GM13977 (cell line): ENCODE measurements around the gene NUP188.

Experiments
- DNase-seq: peaks from one replicate; pipeline ENCODE4 v3.0.0; 2012; ENCODE audit warnings: low spot score
- in situ Hi-C: fragments of 300-500 bp; cut with MboI; formaldehyde crosslinking; loops from one replicate; pipeline ENCODE4 v1.12.0; 2022; ENCODE audit warnings: low sequenced_read_pairs, low pct_unique_long_range_greater_than_20kb, mixed read lengths, inconsistent platforms; ENCODE audit not compliant: unreplicated experiment
- TF ChIP-seq, protein P1 (sequence below): IDR thresholded peaks from 2 replicates; pipeline ENCODE4 v1.5.1; 2012; ENCODE audit warnings: mild to moderate bottlenecking, control low read depth; ENCODE audit not compliant: insufficient read depth; ENCODE audit errors: extremely low read depth, missing control alignments

The NUP188 gene, protein sequence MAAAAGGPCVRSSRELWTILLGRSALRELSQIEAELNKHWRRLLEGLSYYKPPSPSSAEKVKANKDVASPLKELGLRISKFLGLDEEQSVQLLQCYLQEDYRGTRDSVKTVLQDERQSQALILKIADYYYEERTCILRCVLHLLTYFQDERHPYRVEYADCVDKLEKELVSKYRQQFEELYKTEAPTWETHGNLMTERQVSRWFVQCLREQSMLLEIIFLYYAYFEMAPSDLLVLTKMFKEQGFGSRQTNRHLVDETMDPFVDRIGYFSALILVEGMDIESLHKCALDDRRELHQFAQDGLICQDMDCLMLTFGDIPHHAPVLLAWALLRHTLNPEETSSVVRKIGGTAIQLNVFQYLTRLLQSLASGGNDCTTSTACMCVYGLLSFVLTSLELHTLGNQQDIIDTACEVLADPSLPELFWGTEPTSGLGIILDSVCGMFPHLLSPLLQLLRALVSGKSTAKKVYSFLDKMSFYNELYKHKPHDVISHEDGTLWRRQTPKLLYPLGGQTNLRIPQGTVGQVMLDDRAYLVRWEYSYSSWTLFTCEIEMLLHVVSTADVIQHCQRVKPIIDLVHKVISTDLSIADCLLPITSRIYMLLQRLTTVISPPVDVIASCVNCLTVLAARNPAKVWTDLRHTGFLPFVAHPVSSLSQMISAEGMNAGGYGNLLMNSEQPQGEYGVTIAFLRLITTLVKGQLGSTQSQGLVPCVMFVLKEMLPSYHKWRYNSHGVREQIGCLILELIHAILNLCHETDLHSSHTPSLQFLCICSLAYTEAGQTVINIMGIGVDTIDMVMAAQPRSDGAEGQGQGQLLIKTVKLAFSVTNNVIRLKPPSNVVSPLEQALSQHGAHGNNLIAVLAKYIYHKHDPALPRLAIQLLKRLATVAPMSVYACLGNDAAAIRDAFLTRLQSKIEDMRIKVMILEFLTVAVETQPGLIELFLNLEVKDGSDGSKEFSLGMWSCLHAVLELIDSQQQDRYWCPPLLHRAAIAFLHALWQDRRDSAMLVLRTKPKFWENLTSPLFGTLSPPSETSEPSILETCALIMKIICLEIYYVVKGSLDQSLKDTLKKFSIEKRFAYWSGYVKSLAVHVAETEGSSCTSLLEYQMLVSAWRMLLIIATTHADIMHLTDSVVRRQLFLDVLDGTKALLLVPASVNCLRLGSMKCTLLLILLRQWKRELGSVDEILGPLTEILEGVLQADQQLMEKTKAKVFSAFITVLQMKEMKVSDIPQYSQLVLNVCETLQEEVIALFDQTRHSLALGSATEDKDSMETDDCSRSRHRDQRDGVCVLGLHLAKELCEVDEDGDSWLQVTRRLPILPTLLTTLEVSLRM (N-terminal part only)

DNA sequence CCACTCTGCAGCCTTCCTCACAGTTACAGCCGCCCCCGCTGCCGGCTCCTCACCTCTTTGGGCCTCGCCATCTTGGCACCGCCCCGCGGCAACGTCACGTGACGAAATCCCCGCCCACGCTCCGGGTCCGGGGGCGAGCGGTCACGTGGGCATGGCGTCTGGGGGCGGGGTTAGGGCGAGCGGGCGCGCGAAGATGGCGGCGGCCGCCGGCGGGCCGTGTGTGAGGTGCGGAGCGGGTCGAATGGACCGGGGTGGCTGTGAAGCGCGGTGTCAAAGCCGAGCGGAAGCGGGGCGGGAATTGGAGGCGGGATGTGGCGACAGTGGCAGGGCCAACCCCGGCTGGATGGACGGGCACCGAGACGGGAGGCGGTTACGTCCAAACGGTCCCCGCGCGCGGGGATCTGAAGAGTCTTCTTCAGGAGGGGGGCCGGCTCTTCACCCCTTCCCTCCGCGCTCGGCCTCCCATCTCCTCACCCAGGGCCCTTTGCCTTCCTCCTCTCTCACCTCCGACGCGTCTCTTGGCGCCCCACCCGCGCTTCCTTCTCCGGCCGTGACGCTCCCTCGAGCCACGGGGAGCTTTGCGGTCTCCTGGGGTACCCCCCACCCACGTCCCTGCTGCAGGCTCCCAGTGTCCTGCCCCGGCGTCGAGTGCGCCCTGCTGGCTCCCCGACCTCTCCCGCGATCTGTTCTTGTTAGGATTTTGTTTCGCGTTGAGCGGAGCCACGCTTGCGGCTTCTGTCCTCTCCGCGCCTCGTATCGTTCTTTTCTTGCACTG lies at the start of gene NUP188, which contains the start of gene DOLK:
TSS of gene NUP188 (plus strand) at position 173 of the 775 bp plus-strand sequence. CDS start at position 194, 21 bp downstream.
TSS of gene DOLK (minus strand) at position 77 of the 775 bp plus-strand sequence. CDS start 300 bp downstream, outside the sequence.
- in situ Hi-C loops = no loop called here
- TF ChIP-seq, protein P1, sequence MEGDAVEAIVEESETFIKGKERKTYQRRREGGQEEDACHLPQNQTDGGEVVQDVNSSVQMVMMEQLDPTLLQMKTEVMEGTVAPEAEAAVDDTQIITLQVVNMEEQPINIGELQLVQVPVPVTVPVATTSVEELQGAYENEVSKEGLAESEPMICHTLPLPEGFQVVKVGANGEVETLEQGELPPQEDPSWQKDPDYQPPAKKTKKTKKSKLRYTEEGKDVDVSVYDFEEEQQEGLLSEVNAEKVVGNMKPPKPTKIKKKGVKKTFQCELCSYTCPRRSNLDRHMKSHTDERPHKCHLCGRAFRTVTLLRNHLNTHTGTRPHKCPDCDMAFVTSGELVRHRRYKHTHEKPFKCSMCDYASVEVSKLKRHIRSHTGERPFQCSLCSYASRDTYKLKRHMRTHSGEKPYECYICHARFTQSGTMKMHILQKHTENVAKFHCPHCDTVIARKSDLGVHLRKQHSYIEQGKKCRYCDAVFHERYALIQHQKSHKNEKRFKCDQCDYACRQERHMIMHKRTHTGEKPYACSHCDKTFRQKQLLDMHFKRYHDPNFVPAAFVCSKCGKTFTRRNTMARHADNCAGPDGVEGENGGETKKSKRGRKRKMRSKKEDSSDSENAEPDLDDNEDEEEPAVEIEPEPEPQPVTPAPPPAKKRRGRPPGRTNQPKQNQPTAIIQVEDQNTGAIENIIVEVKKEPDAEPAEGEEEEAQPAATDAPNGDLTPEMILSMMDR = no peak
- DNase-seq = peak; percentile 99

DNA sequence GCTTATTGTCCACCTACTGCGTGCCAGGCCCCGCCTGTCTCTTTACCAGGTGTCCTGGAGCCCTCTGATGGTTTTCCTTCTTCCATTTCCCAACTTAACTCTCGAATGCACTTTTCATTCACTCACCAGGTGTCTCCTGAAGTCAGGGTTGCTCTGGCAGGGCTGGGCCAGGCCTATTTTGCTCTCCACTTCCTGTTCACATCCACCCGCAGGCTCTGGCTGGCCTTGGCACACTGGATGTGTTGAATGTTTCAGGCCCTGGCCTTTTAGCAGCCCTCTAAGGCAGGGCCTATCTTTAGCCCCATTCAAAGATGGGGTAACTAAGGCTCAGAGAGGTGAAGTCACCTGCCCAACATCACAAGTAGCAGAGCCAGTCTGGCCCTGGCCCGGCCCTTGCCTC lies 49.1 kb upstream of the NUP188 start:
- TF ChIP-seq, protein P1 = no peak
- DNase-seq = no peak
- in situ Hi-C loops = no loop called here

DNA sequence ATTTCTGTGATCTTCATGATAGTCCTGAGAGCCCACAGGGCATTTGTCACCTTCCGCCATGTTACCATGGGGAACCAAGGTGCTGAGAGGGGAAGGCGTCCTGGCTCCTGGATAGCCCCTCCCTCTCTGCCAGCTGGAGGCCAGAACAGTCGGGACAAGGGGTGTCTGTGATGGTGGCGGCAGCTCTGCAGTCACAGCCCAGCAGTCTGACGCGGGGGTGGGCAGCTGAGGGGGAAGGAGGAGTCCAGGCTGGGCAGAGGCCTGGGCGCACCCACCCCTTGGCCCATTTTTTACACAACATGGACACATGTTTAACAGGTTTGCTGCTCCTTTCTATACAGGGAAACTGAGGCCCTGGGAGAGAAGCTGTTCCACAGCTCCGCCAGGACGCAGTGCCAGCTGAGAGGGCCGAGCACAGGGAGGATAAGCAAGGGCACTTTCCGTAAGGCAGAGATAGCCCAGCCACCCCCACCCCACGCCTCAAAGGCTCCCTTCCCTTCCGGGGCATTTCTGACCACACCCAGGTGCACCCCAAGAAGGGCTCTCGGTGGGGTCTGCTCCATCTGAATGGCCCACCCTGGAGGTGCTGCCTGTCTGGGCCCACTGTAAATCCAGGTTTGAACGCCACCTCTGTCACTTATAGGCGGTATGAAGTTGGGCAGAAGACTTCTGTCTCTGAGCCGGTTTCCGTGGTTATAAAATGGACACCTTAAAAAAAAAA lies 48.5 kb upstream of the NUP188 start:
- in situ Hi-C loops = no loop called here
- TF ChIP-seq, protein P1 = no peak
- DNase-seq = no peak

DNA sequence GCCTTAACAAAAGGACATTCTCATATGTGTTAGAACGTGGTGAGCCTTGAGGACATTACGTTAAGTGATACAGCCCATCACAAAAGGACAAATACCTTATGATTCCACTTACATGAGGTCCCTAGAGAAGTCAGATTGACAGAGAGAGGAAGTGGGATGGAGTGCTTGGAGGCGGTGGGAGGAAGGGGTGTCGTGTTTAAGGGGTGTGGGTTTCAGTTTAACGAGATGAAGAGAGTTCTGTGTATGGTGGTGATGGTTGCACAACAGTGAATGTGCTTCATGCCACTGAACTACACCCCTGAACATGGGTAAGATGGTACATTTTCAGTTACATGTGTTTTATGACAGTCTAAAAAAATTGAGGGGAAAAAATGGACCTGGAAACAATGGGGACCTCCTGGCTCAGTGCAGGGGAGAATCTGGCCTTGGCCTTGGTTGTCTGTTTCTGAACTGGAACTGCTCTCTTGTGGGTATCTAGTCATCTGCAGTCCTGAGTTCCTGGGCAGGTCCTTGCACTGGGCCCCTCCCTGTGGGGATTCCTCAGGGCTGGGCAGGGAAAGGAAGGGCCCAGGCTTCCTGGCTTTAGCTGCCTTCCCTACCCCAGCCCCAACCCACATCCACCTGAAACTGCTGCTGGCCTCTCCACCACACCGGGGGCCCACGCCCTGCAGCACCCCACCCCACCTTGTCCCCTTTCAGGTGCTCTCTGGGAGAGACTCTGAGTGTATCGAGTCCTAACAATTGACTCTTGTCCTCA lies 47.8 kb upstream of the NUP188 start:
- TF ChIP-seq, protein P1 = no peak
- in situ Hi-C loops = no loop called here
- no peak for DNase-seq

DNA sequence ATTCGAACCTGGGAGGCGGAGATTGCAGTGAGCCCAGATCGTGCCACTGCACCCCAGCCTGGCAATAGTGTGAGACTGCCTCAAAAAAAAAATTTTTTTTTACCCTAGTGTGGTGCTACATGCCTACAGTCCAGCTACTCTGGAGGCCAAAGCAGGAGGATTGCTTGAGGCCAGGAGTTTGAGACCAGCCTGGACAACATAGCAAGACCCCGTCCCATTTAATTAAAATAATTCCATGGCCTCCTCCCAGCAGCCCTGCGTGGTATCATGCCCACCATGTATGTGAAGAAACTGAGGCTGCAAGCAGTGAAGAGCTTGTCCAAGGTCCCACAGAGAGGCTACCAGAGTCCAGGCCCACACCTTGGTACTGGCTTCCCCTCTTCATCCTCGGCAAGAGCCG lies 46.1 kb upstream of the NUP188 start:
- in situ Hi-C loops = no loop called here
- TF ChIP-seq, protein P1 = no peak
- DNase-seq = no peak
